Activated CD8-positive, alpha-beta T cell treated with anti-CD3 and anti-CD28 coated beads for 36 hours (primary cell): ENCODE results near the gene NFAM1. TPM values are rescaled to one million over a fixed set of nuclear protein-coding genes. Genes with fewer than 3 reads are reported as not detected.

Source experiments
- ATAC-seq: fragments of 200-7000 bp; cut with Tn5 transposase; one replicate; pipeline ENCODE4 v1.10.0; 2021; ENCODE audit warnings: mild to moderate bottlenecking, moderate library complexity
- CTCF ChIA-PET: fragments of 350-600 bp; sonication (Branson Sonifier 250); formaldehyde crosslinking; loops from one replicate; lab custom pipeline; 2021; ENCODE audit warnings: antibody characterized with exemption; lab: Charles Lee
- POLR2A ChIA-PET: fragments of 350-600 bp; sonication (Branson Sonifier 250); formaldehyde crosslinking; loops from one replicate; lab custom pipeline; 2021; ENCODE audit warnings: antibody characterized with exemption; lab: Charles Lee
- DNase-seq: peaks from one replicate; pipeline ENCODE4 v3.0.0-alpha.2; 2020
- H3K27ac Mint-ChIP-seq: one replicate; pipeline ENCODE4 v1.8.0; 2021; ENCODE audit warnings: mild to moderate bottlenecking, mixed read lengths
- H3K27me3 Mint-ChIP-seq: one replicate; pipeline ENCODE4 v1.8.0; 2021; ENCODE audit warnings: mixed read lengths
- H3K36me3 Mint-ChIP-seq: one replicate; pipeline ENCODE4 v1.8.0; 2021; ENCODE audit warnings: low read depth, mixed read lengths
- H3K4me1 Mint-ChIP-seq: one replicate; pipeline ENCODE4 v1.8.0; 2021; ENCODE audit warnings: low read depth, mixed read lengths
- H3K4me3 Mint-ChIP-seq: one replicate; pipeline ENCODE4 v1.8.0; 2021; ENCODE audit warnings: mild to moderate bottlenecking, moderate library complexity, mixed read lengths
- H3K9me3 Mint-ChIP-seq: one replicate; pipeline ENCODE4 v1.8.0; 2021; ENCODE audit warnings: mixed read lengths
- CTCF ChIP-seq: fragments of 200-600 bp; IDR thresholded peaks from one replicate; pipeline ENCODE4 v1.8.0; 2022; ENCODE audit warnings: antibody characterized with exemption, mild to moderate bottlenecking
- intact Hi-C: fragments of 100-400 bp; cut with micrococcal nuclease; formaldehyde crosslinking; loops from one replicate; pipeline ENCODE4 v1.10.0; 2022
- total RNA-seq, 2 experiments: library from RNA; stranded (reverse); gene quantifications; one replicate each; pipeline ENCODE4 v1.2.3, GENCODE V29; 2021

NFAM1 gene
- total RNA-seq, 2 experiments from 2014 or later = 0.16 TPM; not detected in 1

DNA sequence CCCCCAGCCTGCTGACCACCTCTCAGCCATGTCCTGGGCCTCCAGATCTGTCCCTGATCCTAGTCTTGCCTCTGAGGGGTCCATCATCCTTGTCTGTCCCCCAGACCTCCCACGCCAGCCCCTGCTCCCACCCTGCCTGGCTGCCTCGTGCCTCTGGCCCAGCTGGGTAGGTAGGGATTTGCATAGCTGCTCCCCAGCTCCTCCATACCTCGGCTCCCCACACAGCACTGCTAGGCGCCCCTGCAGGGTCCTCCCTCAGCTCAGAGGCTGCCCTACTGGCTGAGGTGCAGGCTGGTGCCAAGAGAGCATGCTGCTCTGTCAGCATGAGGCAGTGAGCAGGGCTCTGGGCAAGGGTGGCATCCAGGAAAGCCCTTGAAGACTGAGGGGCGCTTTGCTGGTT lies 47.7 kb downstream of the NFAM1 start:
- no peaks in the 10 kb centered on the region for H3K36me3 Mint-ChIP-seq
- H3K4me3 Mint-ChIP-seq = no peak overlapping the region
- ChIA-PET POLR2A (interaction anchor here (1.1 kb wide), 1 partner anchor 16 kb away, joined by 3 read pairs; no protein-coding TSS in a partner anchor), CTCF (no interaction called here)
- no peaks in the 10 kb centered on the region for H3K4me1 Mint-ChIP-seq
- intact Hi-C loops = no loop called here
- no peaks in the 10 kb centered on the region for H3K9me3 Mint-ChIP-seq
- TF ChIP-seq CTCF = no peak
- ATAC-seq = no peak
- DNase-seq = no peak
- no peaks in the 10 kb centered on the region for H3K27me3 Mint-ChIP-seq
- no peak overlapping the region for H3K27ac Mint-ChIP-seq

DNA sequence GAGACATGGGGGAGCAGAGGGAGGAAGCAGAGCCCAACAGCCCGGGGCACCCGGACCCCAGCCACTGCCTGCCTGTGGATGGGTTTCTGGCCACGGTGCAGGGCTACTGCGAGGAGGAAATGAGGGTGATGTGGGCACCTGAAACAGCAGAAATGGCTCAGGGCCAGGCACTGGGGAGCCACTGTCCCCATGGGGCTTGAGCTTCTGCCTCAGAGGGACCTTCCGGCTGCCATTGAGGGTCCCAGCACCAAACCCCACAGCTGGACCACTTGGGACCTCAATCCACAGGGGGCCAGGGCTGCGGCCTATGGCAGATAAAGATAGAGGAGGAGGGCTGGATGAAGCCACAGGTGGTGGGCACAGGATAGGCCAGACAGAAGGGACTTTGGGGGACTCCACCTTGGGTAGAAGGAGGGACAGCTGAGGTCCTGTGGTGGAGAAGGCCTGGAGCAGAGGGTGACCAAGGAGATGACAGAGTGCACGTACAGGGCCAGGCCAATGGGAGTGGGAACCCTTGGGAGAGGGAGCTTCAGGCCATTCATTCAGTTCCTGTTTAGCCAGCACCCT lies 48.3 kb downstream of the NFAM1 start:
- Mint-ChIP-seq H3K4me3 (no peak overlapping the region), H3K4me1 (no peaks in the 10 kb centered on the region), H3K9me3 (no peaks in the 10 kb centered on the region), H3K36me3 (no peaks in the 10 kb centered on the region), H3K27me3 (no peaks in the 10 kb centered on the region), H3K27ac (no peak overlapping the region)
- TF ChIP-seq CTCF = no peak
- DNase-seq = no peak
- intact Hi-C loops = no loop called here
- no peak for ATAC-seq
- CTCF ChIA-PET = no interaction called here
- POLR2A ChIA-PET = interaction anchor here (1.1 kb wide), 1 partner anchor 17 kb away, joined by 3 read pairs; no protein-coding TSS in a partner anchor

DNA sequence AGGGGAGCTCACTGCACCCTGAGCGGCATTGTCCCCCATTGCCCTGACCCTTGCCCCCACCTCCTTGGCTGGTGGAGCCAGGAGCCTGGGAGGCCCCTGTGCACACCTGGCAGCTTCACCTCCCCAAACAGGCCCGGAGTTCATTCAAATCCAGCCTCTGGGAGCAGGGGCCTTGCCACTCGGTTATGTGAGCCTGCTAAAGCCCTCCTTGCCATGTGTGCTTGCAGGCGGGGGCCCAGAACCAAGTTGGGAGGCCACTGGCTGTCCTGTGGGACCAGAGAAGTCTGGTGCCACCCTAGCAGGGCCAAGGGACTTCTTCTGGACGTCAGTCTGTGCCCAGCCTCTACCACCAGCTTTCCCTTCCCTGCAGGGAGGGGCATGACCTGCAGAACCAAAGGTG lies 48.9 kb downstream of the NFAM1 start:
- no peak for TF ChIP-seq CTCF
- Mint-ChIP-seq H3K27ac (no peak overlapping the region), H3K4me3 (no peak overlapping the region), H3K4me1 (no peaks in the 10 kb centered on the region), H3K9me3 (no peaks in the 10 kb centered on the region), H3K27me3 (no peaks in the 10 kb centered on the region), H3K36me3 (no peaks in the 10 kb centered on the region)
- POLR2A ChIA-PET = no interaction called here
- intact Hi-C loops = no loop called here
- no peak for DNase-seq
- CTCF ChIA-PET = no interaction called here
- no peak for ATAC-seq

- no peaks in the 10 kb centered on the region for H3K9me3 Mint-ChIP-seq
Measured at GRCh38 chr22:42380769-42381551, 51.2 kb downstream of the NFAM1 start.

More at GRCh38 chr22:42380769-42381551, 51.2 kb downstream of the NFAM1 start:
- intact Hi-C loops = no loop called here
- ATAC-seq (no peak), DNase-seq (no peak)
- Mint-ChIP-seq H3K27ac (no peak overlapping the region), H3K4me3 (no peak overlapping the region), H3K36me3 (no peaks in the 10 kb centered on the region), H3K4me1 (no peaks in the 10 kb centered on the region), H3K27me3 (no peaks in the 10 kb centered on the region)
- ChIA-PET CTCF (no interaction called here), POLR2A (no interaction called here)
- no peak for TF ChIP-seq CTCF
